Measurements from ENCODE around the gene VWF.

DNA sequence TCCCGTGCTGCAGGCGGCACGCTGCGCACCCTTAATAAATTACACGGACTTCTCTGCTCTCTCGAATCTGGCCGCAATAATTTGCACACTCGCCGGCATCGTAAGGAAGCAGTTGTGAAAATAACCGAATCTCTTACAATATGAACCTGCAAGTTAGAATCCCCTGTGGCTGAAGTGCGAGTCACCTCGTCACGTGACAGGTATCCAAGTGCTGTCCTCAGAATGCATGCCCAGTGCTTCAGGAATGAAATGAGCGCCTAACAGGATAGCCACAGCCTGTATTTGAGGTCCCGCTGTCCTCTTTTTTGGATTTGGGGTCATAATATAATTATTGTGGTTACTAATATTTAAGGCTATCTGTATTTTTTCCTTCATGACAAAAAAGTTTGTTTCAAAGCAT, 82.0 kb downstream of the VWF start:
- TF ChIP-seq, protein P1, sequence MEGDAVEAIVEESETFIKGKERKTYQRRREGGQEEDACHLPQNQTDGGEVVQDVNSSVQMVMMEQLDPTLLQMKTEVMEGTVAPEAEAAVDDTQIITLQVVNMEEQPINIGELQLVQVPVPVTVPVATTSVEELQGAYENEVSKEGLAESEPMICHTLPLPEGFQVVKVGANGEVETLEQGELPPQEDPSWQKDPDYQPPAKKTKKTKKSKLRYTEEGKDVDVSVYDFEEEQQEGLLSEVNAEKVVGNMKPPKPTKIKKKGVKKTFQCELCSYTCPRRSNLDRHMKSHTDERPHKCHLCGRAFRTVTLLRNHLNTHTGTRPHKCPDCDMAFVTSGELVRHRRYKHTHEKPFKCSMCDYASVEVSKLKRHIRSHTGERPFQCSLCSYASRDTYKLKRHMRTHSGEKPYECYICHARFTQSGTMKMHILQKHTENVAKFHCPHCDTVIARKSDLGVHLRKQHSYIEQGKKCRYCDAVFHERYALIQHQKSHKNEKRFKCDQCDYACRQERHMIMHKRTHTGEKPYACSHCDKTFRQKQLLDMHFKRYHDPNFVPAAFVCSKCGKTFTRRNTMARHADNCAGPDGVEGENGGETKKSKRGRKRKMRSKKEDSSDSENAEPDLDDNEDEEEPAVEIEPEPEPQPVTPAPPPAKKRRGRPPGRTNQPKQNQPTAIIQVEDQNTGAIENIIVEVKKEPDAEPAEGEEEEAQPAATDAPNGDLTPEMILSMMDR (IDR thresholded peaks at IDR 0.05): no peak
- TF ChIP-seq POLR2A (IDR thresholded peaks at IDR 0.05) (no peak), EP300 (IDR thresholded peaks at IDR 0.05) (no peak)

All from sigmoid colon (tissue), 4 donors.